ENCODE measurements around the gene INPP5A.
"Not testable (repeated sequence)": the region's sequence is repeated elsewhere in the genome, so short reads cannot be mapped to it uniquely, and the experiment has no call there.

INPP5A gene

DNA sequence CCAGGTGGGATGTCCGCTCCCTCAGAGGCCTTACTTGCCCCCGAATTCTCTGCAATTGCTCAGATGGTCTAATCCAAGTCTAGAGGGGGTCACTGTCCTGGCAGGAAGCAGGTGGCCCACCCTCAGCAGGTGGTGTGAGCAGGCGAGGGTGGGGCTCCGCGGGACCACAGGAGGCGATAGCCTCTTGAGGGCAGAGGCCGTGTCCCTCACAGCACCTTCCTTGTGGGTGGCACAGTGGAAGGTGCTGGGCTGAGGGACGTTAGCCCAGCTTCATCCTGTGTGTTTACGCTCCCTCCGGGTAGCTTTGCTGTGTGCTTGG lies 38.3 kb upstream of the INPP5A start:
- TF ChIP-seq, protein P1, sequence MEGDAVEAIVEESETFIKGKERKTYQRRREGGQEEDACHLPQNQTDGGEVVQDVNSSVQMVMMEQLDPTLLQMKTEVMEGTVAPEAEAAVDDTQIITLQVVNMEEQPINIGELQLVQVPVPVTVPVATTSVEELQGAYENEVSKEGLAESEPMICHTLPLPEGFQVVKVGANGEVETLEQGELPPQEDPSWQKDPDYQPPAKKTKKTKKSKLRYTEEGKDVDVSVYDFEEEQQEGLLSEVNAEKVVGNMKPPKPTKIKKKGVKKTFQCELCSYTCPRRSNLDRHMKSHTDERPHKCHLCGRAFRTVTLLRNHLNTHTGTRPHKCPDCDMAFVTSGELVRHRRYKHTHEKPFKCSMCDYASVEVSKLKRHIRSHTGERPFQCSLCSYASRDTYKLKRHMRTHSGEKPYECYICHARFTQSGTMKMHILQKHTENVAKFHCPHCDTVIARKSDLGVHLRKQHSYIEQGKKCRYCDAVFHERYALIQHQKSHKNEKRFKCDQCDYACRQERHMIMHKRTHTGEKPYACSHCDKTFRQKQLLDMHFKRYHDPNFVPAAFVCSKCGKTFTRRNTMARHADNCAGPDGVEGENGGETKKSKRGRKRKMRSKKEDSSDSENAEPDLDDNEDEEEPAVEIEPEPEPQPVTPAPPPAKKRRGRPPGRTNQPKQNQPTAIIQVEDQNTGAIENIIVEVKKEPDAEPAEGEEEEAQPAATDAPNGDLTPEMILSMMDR (conservative IDR thresholded peaks at IDR 0.05) = no peak
- no peak overlapping the region for H3K27ac ChIP-seq

DNA sequence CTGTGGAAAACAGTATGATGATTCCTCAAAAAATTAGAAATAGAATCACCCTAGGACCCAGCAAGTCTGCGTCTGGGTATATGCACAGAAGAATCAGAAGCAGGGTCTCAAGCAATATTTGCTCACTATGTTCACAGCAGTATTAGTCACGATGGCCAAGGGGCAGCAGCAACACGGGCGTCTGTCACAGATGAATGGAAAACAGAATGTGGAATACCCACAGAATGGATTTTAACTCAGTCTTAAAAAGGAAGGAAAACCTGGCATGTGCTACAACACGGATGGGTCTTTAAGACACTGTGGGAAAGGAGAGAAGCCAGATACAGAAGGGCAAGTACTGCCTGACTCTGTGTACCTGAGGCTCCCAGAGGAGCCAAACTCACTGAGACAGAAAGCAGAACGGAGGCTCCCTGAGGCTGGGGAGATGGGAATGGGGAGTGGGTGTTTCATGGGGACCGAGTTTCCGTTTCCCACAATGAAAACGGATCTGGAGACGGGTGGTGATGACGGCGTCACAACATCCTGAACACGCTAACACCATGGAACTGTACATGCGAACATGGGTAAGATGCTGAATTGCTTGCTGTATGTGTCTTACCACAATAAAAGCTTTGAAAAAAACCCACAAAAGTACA lies 36.7 kb upstream of the INPP5A start:
- TF ChIP-seq, protein P1 (conservative IDR thresholded peaks at IDR 0.05) = no peak
- H3K27ac ChIP-seq = no peak overlapping the region

DNA sequence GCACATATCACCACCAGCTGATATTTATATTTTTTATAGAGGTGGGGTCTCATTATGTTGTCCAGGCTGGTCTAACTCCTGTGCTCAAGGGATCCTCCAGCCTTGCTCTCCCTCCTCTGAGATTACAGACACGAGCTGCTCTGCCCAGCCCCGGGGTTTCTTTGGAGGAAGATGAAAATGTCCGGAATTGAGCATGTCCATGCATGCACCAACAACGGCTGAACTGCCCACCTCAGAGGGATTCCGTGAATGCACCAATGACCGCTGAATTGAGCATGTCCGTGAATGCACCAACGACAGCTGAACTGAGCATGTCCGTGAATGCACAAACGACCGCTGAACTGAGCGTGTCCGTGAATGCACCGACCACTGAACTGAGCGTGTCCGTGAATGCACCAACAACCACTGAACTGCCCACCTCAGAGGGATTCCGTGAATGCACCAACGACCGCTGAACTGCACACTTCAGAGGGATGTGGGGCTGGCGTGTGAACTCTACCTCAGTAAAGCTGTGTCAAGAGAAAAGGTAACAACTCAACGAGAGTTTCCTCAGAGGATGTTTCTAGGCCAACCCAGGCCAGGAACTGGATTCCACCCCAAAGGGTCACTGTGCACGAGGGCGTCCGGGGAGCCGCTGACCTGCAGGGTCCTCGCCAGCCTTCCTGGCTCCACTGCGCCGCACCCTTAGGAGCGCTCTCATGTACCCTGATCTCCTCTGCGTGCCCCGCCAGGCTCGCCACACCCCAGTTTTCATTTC lies 34.9 kb upstream of the INPP5A start:
- TF ChIP-seq, protein P1 (conservative IDR thresholded peaks at IDR 0.05) = no peak
- H3K27ac ChIP-seq = no peak overlapping the region

DNA sequence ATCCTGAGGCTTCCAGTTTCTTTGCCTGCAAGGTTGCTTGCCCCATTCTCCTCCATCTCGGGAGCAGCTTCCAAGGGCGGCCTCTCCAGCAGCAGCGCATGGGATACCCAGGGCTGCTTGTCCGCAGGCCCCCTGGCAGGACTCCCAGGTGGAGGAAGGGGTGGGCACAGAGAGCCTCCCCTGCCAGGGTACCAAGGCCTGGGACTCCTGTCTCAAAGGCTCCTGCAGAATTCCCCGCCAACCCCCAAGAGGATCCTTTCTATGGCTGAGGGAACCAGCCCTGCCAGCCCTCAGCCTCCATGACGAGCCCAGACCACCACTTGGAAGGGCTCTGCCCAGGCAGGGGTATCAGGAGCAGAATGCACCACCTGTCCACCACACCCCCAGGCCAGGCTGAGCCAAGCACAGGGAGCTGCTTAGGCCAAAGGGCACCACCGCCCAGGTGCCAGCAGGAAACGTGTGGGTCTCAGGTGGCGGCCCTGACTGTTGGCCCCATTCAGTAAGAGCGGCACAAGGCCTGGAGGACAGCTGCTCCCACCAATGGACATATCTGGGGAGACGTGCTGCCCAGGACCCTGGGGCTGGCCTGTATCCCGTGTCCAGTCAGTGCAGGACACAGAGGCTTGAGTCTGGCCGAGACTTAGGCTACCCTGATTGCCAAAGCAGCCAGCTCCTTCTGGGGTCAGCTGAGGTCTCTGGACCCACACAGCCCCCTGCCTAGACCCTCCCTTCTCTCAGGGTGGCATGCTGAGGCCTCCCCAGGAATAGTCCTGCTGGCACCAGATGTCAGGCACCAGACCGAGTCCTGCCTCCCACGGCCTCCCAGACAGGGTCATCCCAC lies 33.8 kb upstream of the INPP5A start:
- TF ChIP-seq, protein P1 (conservative IDR thresholded peaks at IDR 0.05) = no peak
- H3K27ac ChIP-seq = no peak overlapping the region

DNA sequence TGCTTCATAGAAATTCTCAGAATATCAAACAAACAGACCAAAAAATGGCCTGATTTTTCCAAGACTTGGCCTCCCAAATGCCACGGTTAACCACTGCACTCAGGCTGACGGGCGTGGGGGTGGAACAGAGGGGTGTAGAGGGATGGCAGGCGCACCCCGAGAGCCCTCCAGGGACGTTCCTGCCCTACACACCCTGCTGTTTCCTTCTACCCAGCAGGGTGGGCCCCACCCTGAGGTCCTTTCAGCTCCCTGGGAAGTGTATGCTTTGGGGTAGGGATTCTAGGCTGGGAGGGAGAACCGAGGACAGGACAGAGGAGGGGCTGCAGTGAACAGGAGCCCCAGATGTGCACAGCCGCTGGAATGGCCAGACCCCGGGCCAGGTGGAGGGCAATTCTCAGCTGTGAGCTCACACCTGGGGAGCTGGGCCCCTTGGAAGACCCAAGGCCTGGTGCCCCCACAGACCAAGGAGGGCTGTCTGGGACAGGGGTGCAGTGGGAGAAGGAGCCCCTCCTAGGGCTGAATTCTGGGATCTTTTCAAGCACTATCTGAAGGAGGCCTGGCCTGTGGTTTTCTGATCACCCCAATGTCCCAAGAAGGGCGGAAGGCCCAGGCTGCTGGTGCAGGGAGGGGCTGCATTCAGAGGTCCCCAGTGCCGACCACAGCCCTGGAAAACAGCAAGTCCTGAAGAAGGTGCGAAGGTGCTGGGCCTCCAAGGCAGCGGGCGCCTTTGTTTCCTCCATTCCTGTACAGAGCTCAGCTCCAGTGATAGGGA lies 32.9 kb upstream of the INPP5A start:
- H3K27ac ChIP-seq = no peak overlapping the region
- TF ChIP-seq, protein P1 (conservative IDR thresholded peaks at IDR 0.05) = no peak

DNA sequence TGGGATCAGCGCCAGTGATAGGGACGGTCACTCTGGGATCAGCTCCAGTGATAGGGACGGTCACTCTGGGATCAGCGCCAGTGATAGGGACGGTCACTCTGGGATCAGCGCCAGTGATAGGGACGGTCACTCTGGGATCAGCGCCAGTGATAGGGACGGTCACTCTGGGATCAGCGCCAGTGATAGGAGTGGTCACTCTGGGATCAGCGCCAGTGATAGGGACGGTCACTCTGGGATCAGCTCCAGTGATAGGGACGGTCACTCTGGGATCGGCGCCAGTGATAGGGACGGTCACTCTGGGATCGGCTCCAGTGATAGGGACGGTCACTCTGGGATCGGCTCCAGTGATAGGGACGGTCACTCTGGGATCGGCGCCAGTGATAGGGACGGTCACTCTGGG lies 32.0 kb upstream of the INPP5A start:
- H3K27ac ChIP-seq = not testable (repeated sequence)

DNA sequence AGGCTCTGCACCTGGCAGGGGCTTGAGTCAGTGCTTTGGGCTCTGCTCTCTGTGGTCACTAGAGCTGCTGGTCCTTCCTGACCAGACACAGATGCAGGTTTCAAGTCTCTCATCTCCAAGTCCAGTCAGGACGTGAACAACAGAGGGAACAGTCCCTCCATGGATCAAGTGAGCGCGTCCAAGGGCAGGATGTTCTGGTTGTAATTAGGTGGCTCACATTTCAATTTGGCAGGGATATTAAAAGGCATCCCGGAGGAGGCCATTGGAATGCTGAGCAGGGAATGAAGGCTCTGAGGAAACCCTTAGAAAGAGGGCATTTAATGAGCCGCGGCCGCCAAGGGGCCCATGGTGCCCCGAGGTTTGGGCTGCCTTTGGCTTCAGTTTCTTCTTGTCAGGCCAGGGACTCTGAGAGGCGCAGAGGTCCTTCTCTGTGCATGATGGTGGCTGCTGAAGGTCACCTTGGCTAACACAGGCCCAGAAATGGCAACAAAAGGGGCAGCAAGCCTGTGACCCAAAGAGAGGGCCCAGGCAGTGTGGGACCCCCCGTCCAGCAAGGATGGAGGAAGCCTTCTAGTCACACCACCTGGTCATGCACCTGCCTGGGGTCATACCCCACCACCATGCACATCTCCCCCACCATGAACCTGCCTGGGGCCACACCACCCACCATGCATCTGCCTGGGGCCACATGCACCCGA lies 30.7 kb upstream of the INPP5A start:
- TF ChIP-seq, protein P1 (conservative IDR thresholded peaks at IDR 0.05) = no peak
- H3K27ac ChIP-seq = no peak overlapping the region

Measured in VCaP (cell line).